K562 (cell line): ENCODE data around the gene CIAO3. TPM values are rescaled to one million over a fixed set of nuclear protein-coding genes. Genes with fewer than 3 reads are reported as not detected.

Source experiments
- ATAC-seq: fragments of 200-7000 bp; cut with Tn5 transposase; 3 replicates; pipeline ENCODE4 v1.9.1; 2020; ENCODE audit warnings: moderate library complexity
- BruUV-seq: library from RNA; stranded (reverse); fragments of 400-500 nt; replicated peaks from 2 replicates; lab custom pipeline; 2021; lab: Mats Ljungman, UMichigan
- CTCF ChIA-PET: fragments of 300-600 bp; formaldehyde crosslinking; extraction: SDS; loops from one replicate; lab custom pipeline; 2021; ENCODE audit warnings: low intra/inter-chr PET ratio; lab: Yijun Ruan, JAX
- POLR2A ChIA-PET: fragments of 300-600, 350-650 bp; sonication (Branson Sonifier 250); formaldehyde crosslinking; extraction: SDS; loops from one replicate; lab custom pipeline; 2021; ENCODE audit warnings: antibody characterized with exemption, inconsistent platforms; lab: Yijun Ruan, JAX
- DNase-seq, 4 experiments: peaks; one replicate each; pipeline versions ENCODE4 v3.0.0 to v3.0.0-alpha.2; 2011 to 2018; ENCODE audit warnings: low spot score in 3 of 4, mixed read lengths in 3 of 4; ENCODE audit errors: extremely low read depth in 1 of 4
- FAIRE-seq: peaks from 2 replicates; lab custom pipeline; 2011; peaks lifted over from hg19 to GRCh38; lab: Jason Lieb, UNC
- H2AFZ ChIP-seq: 2 replicates; pipeline ENCODE4 v1.6.0; 2011; ENCODE audit warnings: low read depth, low read length, control low read depth, inconsistent platforms
- H3K27ac ChIP-seq: fragments of 200-600 bp; 3 replicates; pipeline ENCODE4 v1.8.0; 2011; ENCODE audit warnings: low read depth, mild to moderate bottlenecking, control low read depth, inconsistent platforms, low read length, moderate library complexity, mixed read lengths; ENCODE audit errors: extremely low read depth
- H3K27me3 ChIP-seq, 2 experiments: fragments of 300-600 bp in 1 of 2; 2 replicates in 1 of 2; 3 replicates in 1 of 2; pipeline versions ENCODE4 v1.6.0 to v1.8.0; 2011; ENCODE audit warnings: inconsistent platforms in 2 of 2, low read length in 2 of 2, mild to moderate bottlenecking in 1 of 2, mixed read lengths in 1 of 2, moderate library complexity in 1 of 2; ENCODE audit not compliant: control insufficient read depth in 2 of 2, insufficient read depth in 2 of 2
- H3K36me3 ChIP-seq: fragments of 300-600 bp; 3 replicates; pipeline ENCODE4 v1.8.0; 2011; ENCODE audit warnings: mild to moderate bottlenecking, low read length, inconsistent platforms; ENCODE audit not compliant: control insufficient read depth, insufficient read depth
- H3K4me1 ChIP-seq, 2 experiments: fragments of 200-600 bp in 1 of 2; replicated peaks in 1 of 2; 2 replicates in 1 of 2; 3 replicates in 1 of 2; pipeline versions ENCODE4 v1.5.1 to v1.8.0; 2011; ENCODE audit warnings: inconsistent platforms in 2 of 2, low read length in 2 of 2, mild to moderate bottlenecking in 1 of 2, mixed read lengths in 1 of 2, moderate library complexity in 1 of 2; ENCODE audit not compliant: control insufficient read depth in 2 of 2, insufficient read depth in 2 of 2
- H3K4me2 ChIP-seq: 2 replicates; pipeline ENCODE4 v1.6.1; 2011; ENCODE audit warnings: low read length, control low read depth, inconsistent platforms, mixed read lengths; ENCODE audit not compliant: insufficient read depth
- H3K4me3 ChIP-seq: fragments of 200-600 bp; sonication (generic), shearing (Covaris generic); 2 replicates; pipeline ENCODE4 v1.5.1; 2016; ENCODE audit warnings: control low read depth, inconsistent platforms
- H3K79me2 ChIP-seq: fragments of 200-600 bp; 3 replicates; pipeline ENCODE4 v1.8.0; 2011; ENCODE audit warnings: low read length, inconsistent platforms; ENCODE audit not compliant: control insufficient read depth, insufficient read depth
- H3K9ac ChIP-seq, 2 experiments: 2 replicates each; pipeline versions ENCODE4 v1.6.0 to v1.6.1; 2011; ENCODE audit warnings: low read depth in 2 of 2, low read length in 2 of 2, control low read depth in 1 of 2, inconsistent platforms in 1 of 2, mild to moderate bottlenecking in 1 of 2, mixed read lengths in 1 of 2; ENCODE audit not compliant: insufficient read depth in 1 of 2
- H3K9me1 ChIP-seq: one replicate; pipeline ENCODE4 v1.6.0; 2011; ENCODE audit warnings: inconsistent platforms, mild to moderate bottlenecking, low read length, moderate library complexity; ENCODE audit not compliant: control insufficient read depth, insufficient read depth
- H3K9me3 ChIP-seq: replicated peaks from 2 replicates; pipeline ENCODE4 v1.5.1; 2011; ENCODE audit warnings: low read depth, low read length, inconsistent platforms; ENCODE audit not compliant: control insufficient read depth, insufficient read depth
- H4K20me1 ChIP-seq: replicated peaks from 2 replicates; pipeline ENCODE4 v1.6.1; 2011; ENCODE audit warnings: low read length, inconsistent platforms, mixed read lengths; ENCODE audit not compliant: control insufficient read depth, insufficient read depth
- ARID3B ChIP-seq: fragments of 250-450 bp; sonication (Bioruptor Pico); IDR thresholded peaks from 2 replicates; pipeline ENCODE4 v1.4.0; 2020; ENCODE audit warnings: borderline replicate concordance
- CBX8 ChIP-seq: fragments of 200-600 bp; sonication (generic); IDR thresholded peaks from 2 replicates; pipeline ENCODE4 v1.6.1; 2012; ENCODE audit warnings: borderline replicate concordance, mixed run types, low read depth, mild to moderate bottlenecking, moderate library complexity, mixed read lengths, low read length, control low read depth, inconsistent platforms; ENCODE audit not compliant: poor library complexity, severe bottlenecking; ENCODE audit errors: extremely low read depth
- GABPA ChIP-seq: fragments of 200-800 bp; sonication (Bioruptor generic); conservative IDR thresholded peaks from 2 replicates; pipeline ENCODE4 v1.6.1; 2016; ENCODE audit warnings: low read depth, missing genetic modification characterization, missing compliant biosample characterization
- HSF4 ChIP-seq: fragments of 250-450 bp; sonication (Bioruptor Pico); IDR thresholded peaks from 2 replicates; pipeline ENCODE4 v2.1.2; 2022; ENCODE audit warnings: mild to moderate bottlenecking, moderate library complexity, borderline replicate concordance
- MLLT1 ChIP-seq, 2 experiments: fragments of 450-650 bp; IDR thresholded peaks; 2 replicates each; pipeline ENCODE4 v1.6.1; 2016
- MYBL2 ChIP-seq, 2 experiments: fragments of 450-650 bp in 1 of 2; sonication (generic) in 1 of 2; formaldehyde crosslinking in 1 of 2; IDR thresholded peaks; 2 replicates each; pipeline versions ENCODE4 v1.6.1 to v1.8.1; 2017 to 2022; ENCODE audit warnings: borderline replicate concordance in 1 of 2, inconsistent platforms in 1 of 2, low read depth in 1 of 2, mild to moderate bottlenecking in 1 of 2, missing genetic modification reagents in 1 of 2, moderate library complexity in 1 of 2
- PCBP1 ChIP-seq: fragments of 200-400 bp; formaldehyde crosslinking; IDR thresholded peaks from 2 replicates; pipeline ENCODE4 v1.6.1; 2018; ENCODE audit warnings: mild to moderate bottlenecking, low read depth, low read length; ENCODE audit not compliant: poor library complexity, severe bottlenecking
- RBBP5 ChIP-seq: fragments of 200-600 bp; sonication (generic); IDR thresholded peaks from 2 replicates; pipeline ENCODE4 v1.6.1; 2012; ENCODE audit warnings: borderline replicate concordance, mild to moderate bottlenecking, low read length, control low read depth, inconsistent platforms; ENCODE audit not compliant: insufficient read depth, poor library complexity, severe bottlenecking
- SRSF3 ChIP-seq: fragments of 200-400 bp; formaldehyde crosslinking; IDR thresholded peaks from 2 replicates; pipeline ENCODE4 v1.6.1; 2016; ENCODE audit warnings: mild to moderate bottlenecking, low read length, moderate library complexity; ENCODE audit not compliant: insufficient read depth
- THRA ChIP-seq: fragments of 450-650 bp; IDR thresholded peaks from 2 replicates; pipeline ENCODE4 v1.6.1; 2017; ENCODE audit warnings: mild to moderate bottlenecking, moderate library complexity
- TRIM25 ChIP-seq: fragments of 450-650 bp; IDR thresholded peaks from 2 replicates; pipeline ENCODE4 v1.7.0; 2016; ENCODE audit warnings: borderline replicate concordance
- WGBS: fragments of 100-300 bp; shearing (Covaris generic); methylation state at CpG from one replicate; pipeline ENCODE4 v1.1.6; 2016; ENCODE audit warnings: low coverage, mixed read lengths; ENCODE audit not compliant: insufficient coverage; ENCODE audit errors: missing lambda C conversion rate; 5-methylcytosine and 5-hydroxymethylcytosine counted together
- in situ Hi-C: fragments of 300-500 bp; cut with MboI; formaldehyde crosslinking; loops from 4 replicates; pipeline ENCODE4 v1.15.0; 2018; ENCODE audit warnings: inconsistent platforms, mixed read lengths
- intact Hi-C: fragments of 100-400 bp; cut with micrococcal nuclease; formaldehyde crosslinking; loops from 2 replicates; pipeline ENCODE4 v1.14.2; 2022
- polyA plus RNA-seq, 8 experiments: library from polyadenylated mRNA; depleted of rRNA in 4 of 8; stranded (reverse) in 5 of 8; unstranded in 3 of 8; fragments of >200 nt; fragmentation: Nextera tagmentation in 2 of 8; fragmentation: Illumina TruSeq in 1 of 8; extraction: Ambion mirVana in 2 of 8; extraction: Trizol in 1 of 8; gene quantifications; 2 replicates each; pipeline versions ENCODE4 v1.2.1 to v1.2.3, GENCODE V29; 2011 to 2014; ENCODE audit warnings: inconsistent platforms in 1 of 8, missing spikeins in 1 of 8
- total RNA-seq, 7 experiments: library from RNA; depleted of rRNA in 6 of 7; stranded (reverse); fragments of >200 nt in 6 of 7; fragmentation: Illumina TruSeq in 2 of 7; extraction: Trizol in 2 of 7; gene quantifications; 2 replicates each; pipeline versions ENCODE4 v1.2.1 to v1.2.3, GENCODE V29; 2011 to 2021; ENCODE audit warnings: low replicate concordance in 1 of 7

The CIAO3 gene
- total and polyA plus RNA-seq, 9 of the 15 experiments (the other 6 are each of a cell fraction or from before 2014, with no cell fraction given) = 2.2 to 35.6 (median 18.7) TPM

- intact Hi-C loops (no loop called here), in situ Hi-C loops (no loop called here)
- peaks cover 1% of the 10 kb centered on the region; the same call in 1 of the 2 replicates for H4K20me1 ChIP-seq
- ATAC-seq = no peak
- peak overlapping the region; percentile 45 for H3K4me3 ChIP-seq
- peak overlapping the region; percentile 77 for H2AFZ ChIP-seq
- ChIA-PET CTCF (interaction anchor here (1.0 kb wide), 1 partner anchor 90 kb away, joined by 4 read pairs; no protein-coding TSS in a partner anchor), POLR2A (interaction anchor here (0.6 to 1.6 kb wide), 8 partner anchors 8 to 296 kb away, joined by 3 to 9 read pairs (median 4); partner anchors contain the start of genes GNG13 and METRN)
- no TSS peak for BruUV-seq
- WGBS = 5% methylated on average over 13 of the region's 37 CpGs
- H3K4me2 ChIP-seq = peak overlapping the region; percentile 80
- peak overlapping the region; percentile 14 to 81; a peak in 3 of 4 replicates for H3K9ac ChIP-seq
- H3K27ac ChIP-seq = no peak overlapping the region; the same call in 2 of the 3 replicates
- peaks cover 7 to 61% of the 10 kb centered on the region in 2 experiments for H3K4me1 ChIP-seq
- DNase-seq = peak in 2 of 4 experiments; percentile 89 to 90
- peaks cover 5% of the 10 kb centered on the region; the same call in 2 of the 3 replicates for H3K79me2 ChIP-seq
- FAIRE-seq = no peak
- no peaks in the 10 kb centered on the region for H3K36me3 ChIP-seq
- peaks cover 7 to 16% of the 10 kb centered on the region in 2 experiments; a peak in 4 of 5 replicates for H3K27me3 ChIP-seq
- no peaks in the 10 kb centered on the region for H3K9me3 ChIP-seq
- no peaks in the 10 kb centered on the region for H3K9me1 ChIP-seq
- TF ChIP-seq PCBP1 (peak; percentile 8), THRA (no peak), ARID3B (CRISPR knock-in tag) (no peak), CBX8 (no peak), GABPA (peak; percentile 68), MYBL2 (IDR thresholded peaks at IDR 0.05; ENCODE audit: low read depth) (no peak), MYBL2 (CRISPR knock-in tag; IDR thresholded peaks at IDR 0.05; ENCODE audit: borderline replicate concordance) (no peak), SRSF3 (no peak), MLLT1 (IDR thresholded peaks at IDR 0.05) (no peak), HSF4 (CRISPR knock-in tag) (no peak), RBBP5 (peak; percentile 13), TRIM25 (no peak)
Measured at GRCh38 chr16:694863-695354, 45.9 kb downstream of the CIAO3 start.
